K562 (cell line): Measurements from ENCODE around the gene MMP17. TPM values are rescaled to one million over a fixed set of nuclear protein-coding genes. Genes with fewer than 3 reads are reported as not detected.
A peak's percentile ranks its signal among the peaks of the same experiment; 100 is the strongest.

ENCODE experiments used
- C11orf30 ChIP-seq: fragments of 450-650 bp; IDR thresholded peaks from 2 replicates; pipeline ENCODE4 v1.6.1; 2016; ENCODE audit warnings: low read depth, mild to moderate bottlenecking
- CXXC5 ChIP-seq: fragments of 250-450 bp; sonication (Bioruptor Pico); IDR thresholded peaks from 2 replicates; pipeline ENCODE4 v1.8.0; 2022; ENCODE audit warnings: inconsistent platforms, mild to moderate bottlenecking, moderate library complexity
- GTF3C2 ChIP-seq: IDR thresholded peaks from 3 replicates; pipeline ENCODE4 v1.6.1; 2011; ENCODE audit warnings: borderline replicate concordance, mild to moderate bottlenecking, moderate library complexity; ENCODE audit not compliant: insufficient read length; ENCODE audit errors: extremely low read depth
- HMGN3 ChIP-seq: IDR thresholded peaks from 2 replicates; pipeline ENCODE4 v1.6.1; 2011; ENCODE audit warnings: borderline replicate concordance, low read depth, mild to moderate bottlenecking, mixed read lengths, low read length; ENCODE audit not compliant: insufficient read length; ENCODE audit errors: extremely low read depth
- HOMEZ ChIP-seq: fragments of 250-450 bp; sonication (Bioruptor Pico); IDR thresholded peaks from 2 replicates; pipeline ENCODE4 v1.4.0; 2020; ENCODE audit warnings: mild to moderate bottlenecking, moderate library complexity
- MGA ChIP-seq: fragments of 450-650 bp; IDR thresholded peaks from 2 replicates; pipeline ENCODE4 v1.6.1; 2016; ENCODE audit warnings: mild to moderate bottlenecking, moderate library complexity
- MTA2 ChIP-seq: fragments of 450-650 bp; IDR thresholded peaks from 2 replicates; pipeline ENCODE4 v1.6.1; 2016; ENCODE audit warnings: low read depth
- SPI1 ChIP-seq: IDR thresholded peaks from 2 replicates; pipeline ENCODE4 v1.6.1; 2011; ENCODE audit warnings: low read depth, low read length, control low read depth, borderline replicate concordance
- ZBTB43 ChIP-seq: sonication (generic); formaldehyde crosslinking; IDR thresholded peaks from 2 replicates; pipeline ENCODE4 v1.8.0; 2023; ENCODE audit warnings: mild to moderate bottlenecking, missing genetic modification reagents
- polyA plus RNA-seq, 8 experiments: library from polyadenylated mRNA; depleted of rRNA in 4 of 8; stranded (reverse) in 5 of 8; unstranded in 3 of 8; fragments of >200 nt; fragmentation: Nextera tagmentation in 2 of 8; fragmentation: Illumina TruSeq in 1 of 8; extraction: Ambion mirVana in 2 of 8; extraction: Trizol in 1 of 8; gene quantifications; 2 replicates each; pipeline versions ENCODE4 v1.2.1 to v1.2.3, GENCODE V29; 2011 to 2014; ENCODE audit warnings: inconsistent platforms in 1 of 8, missing spikeins in 1 of 8
- total RNA-seq, 7 experiments: library from RNA; depleted of rRNA in 6 of 7; stranded (reverse); fragments of >200 nt in 6 of 7; fragmentation: Illumina TruSeq in 2 of 7; extraction: Trizol in 2 of 7; gene quantifications; 2 replicates each; pipeline versions ENCODE4 v1.2.1 to v1.2.3, GENCODE V29; 2011 to 2021; ENCODE audit warnings: low replicate concordance in 1 of 7

The MMP17 gene
- total and polyA plus RNA-seq, 9 of the 15 experiments (the other 6 are each of a cell fraction or from before 2014, with no cell fraction given): 1.1 to 21.2 (median 17.1) TPM; not detected in 2

GRCh38 chr12:131830335-131830913, 2.2 kb downstream of the MMP17 start (continued):
- TF ChIP-seq GTF3C2 (no peak), MGA (no peak), ZBTB43 (CRISPR knock-in tag) (no peak), HMGN3 (peak; percentile 39), CXXC5 (CRISPR knock-in tag) (peak; percentile 72), C11orf30 (no peak), SPI1 (no peak), HOMEZ (CRISPR knock-in tag) (no peak), MTA2 (no peak)
